Muscle of back (tissue), 11 donors: ENCODE results near the gene DNAJB6. TPM values are rescaled to one million over a fixed set of nuclear protein-coding genes. Genes with fewer than 3 reads are reported as not detected.
A peak's percentile ranks its signal among the peaks of the same experiment; 100 is the strongest.

Source experiments
- DNase-seq, 3 donors: peaks; one replicate each; pipeline versions ENCODE4 v3.0.0 to v3.0.0-alpha.2; 2013
- polyA plus RNA-seq, 10 donors: library from polyadenylated mRNA; unstranded; fragments of 120-200 nt; gene quantifications; one replicate each; pipeline ENCODE4 v1.2.1, GENCODE V29; 2013; ENCODE audit not compliant: insufficient read length in 10 of 10

Gene DNAJB6
- polyA plus RNA-seq, 10 donors = 109 to 147 (median 127) TPM

DNA sequence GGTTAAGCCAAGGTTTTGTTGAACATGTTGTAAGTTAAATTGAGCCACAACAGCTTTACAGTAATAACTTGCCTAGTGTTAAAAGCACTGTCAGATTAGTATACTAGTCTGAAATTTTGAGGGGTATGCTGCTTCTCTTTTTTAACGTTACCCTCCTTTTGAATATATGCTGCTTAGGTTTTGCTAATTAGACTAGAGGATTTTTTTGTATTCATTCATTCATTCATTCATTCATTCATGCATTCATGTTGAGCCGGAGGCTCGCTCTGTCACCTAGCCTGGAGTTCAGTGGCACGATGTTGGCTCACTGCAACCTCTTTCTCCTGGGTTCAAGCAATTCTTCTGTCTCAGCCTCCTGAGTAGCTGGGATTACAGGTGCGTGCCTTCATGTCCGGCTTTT lies 24.7 kb downstream of the DNAJB6 start:
- DNase-seq = no peak

DNA sequence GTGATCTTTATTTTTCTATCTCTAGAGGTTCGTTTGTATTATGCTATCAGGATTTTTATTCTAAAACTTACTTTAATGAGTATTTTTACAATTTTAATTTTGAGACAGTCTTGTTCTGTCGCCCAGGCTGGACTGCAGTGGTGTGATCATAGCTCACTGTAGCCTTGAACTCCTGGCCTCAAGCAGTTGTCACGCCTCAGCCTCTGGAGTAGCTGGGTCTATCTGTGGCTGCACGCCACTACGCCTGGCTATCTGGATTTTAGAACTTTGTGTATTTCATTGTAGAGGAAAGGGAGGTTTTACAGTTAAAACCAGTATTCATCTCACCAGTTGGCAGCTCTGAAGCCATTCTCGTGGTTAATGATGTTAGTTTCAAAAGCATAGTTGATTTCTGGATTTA lies 25.9 kb downstream of the DNAJB6 start:
- no peak for DNase-seq

DNA sequence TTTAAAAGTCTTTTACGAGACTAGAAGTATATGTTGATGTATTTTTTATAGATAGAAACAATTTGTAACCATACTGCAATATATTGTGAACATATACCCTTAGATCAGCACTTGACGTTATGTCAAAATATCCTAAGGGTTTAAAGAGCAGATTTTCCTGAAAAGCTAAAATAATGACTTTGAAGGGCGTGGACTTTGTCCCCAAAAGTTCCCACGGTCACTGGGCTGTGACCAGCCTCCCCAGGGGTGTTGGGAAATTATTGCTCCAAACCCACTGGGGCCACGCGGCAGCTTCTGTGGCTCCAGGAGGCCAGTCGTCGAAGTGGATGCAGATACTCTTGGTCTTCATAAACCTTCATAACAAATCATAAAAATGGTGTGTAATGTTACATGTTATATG lies 29.9 kb downstream of the DNAJB6 start:
- no peak for DNase-seq

DNA sequence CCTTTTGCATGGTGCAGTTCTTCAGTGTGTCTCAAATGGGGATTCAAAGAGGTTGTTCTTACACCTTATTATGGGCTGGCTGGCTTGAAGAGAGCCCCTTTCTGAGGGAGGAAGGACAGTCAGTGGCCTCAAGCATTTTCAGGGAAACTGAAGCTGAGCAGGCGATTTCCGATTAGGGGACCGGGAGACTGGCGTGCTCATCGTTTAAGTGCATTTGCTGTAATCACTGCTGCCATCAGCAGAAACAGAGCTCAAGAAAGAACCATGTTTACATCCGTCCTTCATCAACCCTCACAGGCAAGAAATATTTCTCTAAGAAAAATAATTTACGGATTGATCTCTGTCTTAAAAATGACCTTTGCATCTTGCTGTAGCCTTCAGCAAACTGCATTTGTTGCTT lies 32.2 kb downstream of the DNAJB6 start:
- DNase-seq = no peak

DNA sequence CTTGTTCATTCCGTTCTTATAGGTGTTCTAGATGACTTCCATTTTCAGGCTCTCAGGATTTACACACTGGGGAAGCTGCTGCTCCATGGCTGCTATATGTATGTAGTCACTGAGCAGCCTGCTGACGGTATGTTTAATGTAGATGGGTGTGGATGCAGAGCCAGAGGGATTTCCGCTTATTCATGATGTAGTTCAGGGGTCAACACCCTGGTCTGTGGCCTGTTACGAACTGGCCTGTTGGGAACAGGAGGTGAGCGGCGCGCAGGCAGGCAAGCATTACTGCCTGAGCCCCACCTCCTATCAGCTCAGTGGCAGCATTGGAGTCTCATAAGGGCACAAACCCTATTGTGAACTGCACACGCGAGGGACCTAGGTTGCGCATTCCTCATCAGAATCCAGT lies 33.9 kb downstream of the DNAJB6 start:
- no peak for DNase-seq

DNA sequence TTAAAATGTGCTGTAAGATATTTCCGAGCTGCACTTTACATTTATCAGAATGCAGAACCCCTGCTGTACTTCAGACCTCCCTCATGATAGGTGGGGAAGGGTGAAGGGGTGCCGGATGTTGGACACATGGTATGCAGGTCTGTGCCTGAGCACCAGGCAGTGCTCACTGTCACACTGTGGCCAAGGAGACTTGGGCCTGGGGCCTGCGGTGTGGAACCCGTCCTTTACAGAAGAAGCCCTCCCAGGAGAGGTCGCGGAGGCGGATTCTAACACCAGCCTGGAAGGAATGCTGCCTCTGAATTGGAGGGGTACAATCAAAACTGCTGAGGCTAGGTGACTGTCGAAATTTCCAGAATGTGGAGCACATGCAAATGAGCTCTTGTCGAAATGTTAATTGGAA lies 34.5 kb downstream of the DNAJB6 start:
- no peak for DNase-seq

DNA sequence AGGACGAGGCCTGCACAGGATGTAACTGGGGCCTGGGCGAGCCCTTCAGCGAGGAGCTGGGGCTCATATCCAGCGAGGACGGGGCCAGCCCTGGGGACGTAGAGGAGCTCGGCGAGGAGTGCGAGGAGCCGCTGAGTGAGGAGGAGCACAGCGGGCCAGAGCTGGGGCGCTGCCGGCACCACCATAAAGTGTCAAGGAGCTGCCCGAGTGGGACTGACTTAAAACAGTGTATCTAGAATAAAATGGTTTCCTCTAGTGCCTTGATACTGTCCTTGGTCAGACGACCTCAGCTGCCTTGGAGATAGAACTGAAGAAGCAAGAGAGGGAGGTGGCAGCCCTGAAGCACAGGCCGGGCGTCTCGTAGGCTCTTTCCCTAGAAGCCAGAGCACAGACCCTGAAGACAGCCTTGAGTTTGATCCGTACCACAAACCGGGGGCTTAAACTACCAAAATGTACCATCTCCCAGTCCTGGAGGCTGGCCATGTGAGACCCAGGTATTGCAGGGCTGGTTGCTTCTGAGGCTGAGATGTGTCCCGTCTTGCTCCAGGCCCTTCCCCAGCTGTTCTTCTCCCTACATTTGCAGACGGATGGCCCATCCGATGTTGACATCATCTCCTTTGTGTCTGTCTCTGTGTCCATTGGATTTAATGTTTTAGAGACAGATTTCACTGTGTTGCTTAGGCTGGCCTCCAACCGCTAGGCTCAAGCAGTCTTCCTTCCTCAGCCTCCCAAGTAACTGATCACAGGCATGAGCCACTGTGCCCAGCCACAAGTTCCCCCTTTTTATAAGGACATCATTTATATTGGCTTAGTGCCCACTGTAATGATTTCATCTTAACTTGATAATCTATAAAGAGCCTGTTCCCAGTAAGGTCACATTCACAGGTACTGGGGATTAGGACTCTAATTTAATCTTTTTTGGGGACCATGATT lies 35.8 kb downstream of the DNAJB6 start:
- DNase-seq = no peak

DNA sequence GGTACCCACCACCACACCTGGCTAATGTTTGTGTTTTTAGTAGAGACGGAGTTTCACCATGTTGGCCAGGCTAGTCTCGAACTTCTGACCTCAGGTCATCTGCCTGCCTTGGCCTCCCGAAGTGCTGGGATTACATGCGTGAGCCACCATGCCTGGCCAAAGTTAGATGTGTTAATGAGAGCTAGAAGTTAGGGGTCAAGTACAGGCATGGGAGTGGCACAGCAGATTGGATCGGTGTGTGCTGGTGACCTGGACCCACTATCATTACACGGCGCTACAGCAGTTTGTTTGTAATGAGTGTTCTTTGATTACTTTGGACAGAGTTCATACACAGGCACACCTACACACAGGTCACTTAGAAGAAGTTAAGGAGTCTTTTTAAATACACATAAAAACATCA lies 36.7 kb downstream of the DNAJB6 start:
- DNase-seq = no peak

DNA sequence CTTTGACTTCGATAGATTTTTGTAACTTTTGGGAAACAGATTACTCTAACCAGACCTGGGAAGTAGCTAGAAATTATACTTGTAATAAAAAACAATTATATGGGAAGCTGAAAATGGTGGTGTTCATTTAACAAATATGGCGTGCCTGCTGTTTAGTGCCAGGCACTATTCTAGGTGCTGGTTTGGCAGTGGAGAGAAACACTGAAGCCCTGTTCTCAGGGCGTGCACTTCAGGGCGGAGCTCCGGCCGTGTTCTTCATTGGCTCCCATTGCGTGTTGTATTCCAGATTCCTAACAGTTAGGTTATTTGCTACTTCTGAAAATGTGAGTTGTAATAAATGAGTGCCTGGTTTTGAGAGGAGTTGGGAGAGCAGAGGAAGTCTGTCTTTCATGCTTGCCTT lies 38.6 kb downstream of the DNAJB6 start:
- no peak for DNase-seq

DNA sequence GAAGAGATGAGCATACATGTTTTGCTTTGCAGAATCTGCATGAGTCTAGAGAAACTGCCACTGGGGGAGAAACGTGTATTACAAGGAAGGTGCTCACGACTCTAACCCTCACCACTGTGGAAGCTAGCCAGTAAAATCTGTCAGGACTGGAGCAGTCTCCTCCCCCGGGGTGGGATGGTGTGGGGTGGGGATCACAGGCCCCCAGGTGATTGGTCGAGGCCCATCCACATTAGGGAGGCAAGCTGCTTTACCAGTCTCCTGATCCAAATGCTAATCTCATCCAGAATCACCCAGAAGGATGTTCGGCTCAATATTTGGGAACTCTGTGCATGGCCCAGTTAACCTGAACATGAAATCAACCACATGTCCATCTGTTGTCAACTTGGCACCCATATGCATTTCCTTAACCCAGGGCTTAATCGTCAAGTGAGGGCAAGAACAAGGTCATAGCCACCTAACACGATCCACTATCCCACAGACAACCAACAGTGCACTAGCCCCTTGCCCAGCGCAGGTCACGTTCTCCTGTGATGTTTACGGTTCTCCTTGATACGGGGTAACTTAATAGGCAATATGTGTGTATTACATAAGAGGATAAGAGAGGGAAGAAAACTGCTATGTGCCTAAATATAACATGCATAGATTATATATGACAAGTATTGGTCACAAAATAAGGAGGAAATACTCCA lies 40.8 kb downstream of the DNAJB6 start:
- no peak for DNase-seq

DNA sequence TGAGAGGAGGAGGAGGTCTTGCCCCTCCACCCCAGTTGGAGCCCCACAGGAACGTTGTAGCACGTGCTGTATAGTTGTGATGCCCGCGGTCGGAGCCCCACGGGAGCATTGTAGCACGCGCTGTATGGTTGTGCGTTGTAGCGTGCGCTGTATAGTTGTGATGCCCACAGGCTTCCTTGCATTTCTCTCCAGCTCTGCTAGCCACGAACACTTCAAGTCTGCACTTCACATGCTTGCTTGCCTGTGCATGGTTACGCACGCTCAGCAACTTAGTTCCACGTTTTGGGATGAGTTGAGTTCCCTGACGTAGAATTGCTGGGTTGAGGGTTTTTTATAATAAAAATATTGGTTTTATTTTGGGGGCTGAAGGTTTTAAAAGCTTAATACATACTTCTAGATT lies 41.6 kb downstream of the DNAJB6 start:
- no peak for DNase-seq

DNA sequence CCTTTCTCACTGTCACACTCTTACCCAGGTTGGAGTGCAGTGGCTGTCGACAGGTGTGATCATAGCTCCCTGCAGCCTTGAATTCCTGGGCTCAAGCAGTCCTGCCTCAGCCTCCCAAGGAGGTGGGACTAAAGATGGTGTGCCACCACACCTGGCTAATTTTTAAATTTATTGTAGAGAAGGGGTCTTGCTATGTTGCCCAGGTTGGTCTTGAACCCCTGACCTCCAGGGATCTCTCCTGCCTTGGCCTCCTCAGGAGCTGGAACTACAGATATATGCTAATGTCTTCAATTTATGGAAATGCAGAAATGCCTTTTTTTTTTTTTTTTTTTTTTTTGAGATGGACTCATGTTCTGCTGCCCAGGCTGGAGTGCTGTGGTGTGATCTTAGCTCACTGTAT lies 42.7 kb downstream of the DNAJB6 start:
- no peak for DNase-seq

DNA sequence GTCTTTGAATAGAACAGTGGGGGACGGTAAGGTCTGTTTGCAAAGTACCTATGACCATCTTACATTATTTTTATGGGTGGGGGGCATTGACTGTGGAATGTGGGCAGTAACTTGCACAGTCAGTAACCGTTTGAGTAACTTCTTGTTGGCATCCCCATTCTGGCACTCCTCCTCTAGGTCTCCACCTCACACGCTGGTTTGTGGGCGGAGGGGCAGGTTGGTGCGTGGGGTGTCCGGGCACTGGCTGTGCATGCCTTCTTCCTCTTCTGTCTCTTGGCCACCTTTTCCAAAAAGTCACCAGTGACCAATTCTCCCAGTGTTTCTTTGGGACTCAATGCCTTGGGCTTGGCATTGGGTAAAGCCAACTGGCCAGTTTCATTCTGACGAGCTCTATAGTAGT lies 43.6 kb downstream of the DNAJB6 start:
- DNase-seq = no peak

DNA sequence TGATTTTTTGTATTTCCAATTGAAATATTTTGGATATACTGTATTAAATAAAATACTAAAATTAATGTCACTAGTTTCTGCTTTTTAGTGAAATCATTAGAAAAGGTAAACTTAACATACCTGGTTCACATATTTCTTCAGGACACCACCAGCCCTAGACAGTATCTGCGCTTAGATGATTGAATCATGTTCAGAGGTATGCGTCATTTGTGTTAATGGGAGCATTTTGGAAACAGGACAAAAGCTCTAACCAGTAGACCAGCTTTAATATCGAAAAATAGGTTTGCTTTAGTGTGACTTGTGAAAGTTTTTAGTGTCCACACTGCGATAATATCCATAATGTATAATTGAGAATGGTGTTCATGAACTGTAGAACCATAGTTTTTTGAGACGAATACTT lies 47.1 kb downstream of the DNAJB6 start:
- no peak for DNase-seq

DNA sequence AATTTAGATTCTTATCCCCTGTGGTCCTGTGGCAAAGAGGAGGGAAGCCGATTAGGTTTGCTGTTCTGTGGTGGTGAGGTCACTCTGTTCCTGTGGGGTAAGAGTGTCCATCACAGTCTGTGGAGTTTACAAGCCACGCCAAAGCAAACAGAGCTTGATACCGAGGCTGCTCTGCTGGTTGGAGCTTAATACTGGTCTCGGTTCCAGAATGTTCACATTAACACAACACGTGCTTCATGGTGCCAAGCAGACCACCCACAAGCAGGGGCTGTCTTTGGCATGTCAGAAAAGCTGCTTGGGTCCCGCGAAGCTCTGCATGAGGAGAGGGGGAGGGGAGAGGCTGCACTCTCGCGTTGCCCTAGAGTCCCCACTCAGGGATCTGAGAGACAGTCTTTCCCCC lies 47.5 kb downstream of the DNAJB6 start:
- DNase-seq = no peak

DNA sequence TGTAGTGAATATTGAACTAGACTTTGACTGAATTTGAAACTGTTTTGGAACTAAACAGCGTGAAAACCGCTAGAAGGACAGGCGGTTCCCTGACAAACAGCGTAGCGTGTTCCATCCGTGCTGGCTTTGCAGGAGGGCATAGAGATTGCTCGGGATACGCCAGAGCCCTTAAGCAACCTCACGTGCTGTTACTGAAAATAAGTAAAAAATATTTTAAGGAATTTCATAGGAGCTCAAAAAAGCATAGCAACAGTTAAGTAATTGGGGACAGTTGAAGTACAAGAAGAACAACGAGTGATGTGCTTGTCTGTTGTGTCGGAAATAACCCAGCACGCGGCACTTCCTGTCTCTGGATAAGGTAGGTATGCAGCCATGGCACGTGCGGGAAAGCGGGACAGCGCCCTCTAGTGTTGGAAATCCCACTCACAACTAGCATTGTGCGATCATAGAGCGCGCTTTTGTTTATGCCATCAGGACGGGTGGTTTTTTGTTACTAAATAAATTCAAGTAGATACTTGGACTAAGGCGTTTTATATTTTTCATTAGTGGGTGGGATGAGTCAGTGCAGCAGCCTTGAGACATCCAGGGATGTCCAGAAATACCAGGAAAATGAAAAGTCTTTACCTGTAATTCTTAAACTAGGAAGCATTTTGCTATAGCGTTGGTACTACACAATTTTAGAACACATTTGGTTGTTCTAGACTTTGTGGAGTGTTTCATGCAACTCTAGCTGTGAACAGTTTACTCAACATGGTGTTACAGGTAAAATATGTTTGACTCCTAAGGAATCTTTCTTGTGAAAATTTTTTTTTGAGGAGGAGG lies 50.4 kb downstream of the DNAJB6 start:
- peak; percentile 69 to 77 (median 76) for DNase-seq

DNA sequence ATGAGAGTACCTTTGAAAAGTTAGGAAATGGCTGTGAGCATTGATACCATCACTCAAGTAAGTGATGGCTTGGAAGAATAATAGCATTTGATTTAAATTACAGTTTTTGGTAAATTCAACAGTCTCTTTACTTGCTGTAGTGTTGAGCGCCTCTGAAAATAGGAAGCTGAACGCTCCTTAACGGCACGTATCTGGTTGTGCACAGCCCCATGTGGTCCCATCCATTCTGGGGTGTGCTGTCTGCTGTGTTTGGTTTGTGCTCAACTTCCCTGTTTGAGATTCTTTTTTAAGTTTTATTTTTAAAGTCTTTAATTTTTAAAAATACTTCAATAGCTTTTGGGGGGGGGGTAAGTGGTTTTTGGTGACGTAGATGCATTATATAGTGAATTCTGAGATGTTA lies 51.5 kb downstream of the DNAJB6 start:
- DNase-seq = no peak

DNA sequence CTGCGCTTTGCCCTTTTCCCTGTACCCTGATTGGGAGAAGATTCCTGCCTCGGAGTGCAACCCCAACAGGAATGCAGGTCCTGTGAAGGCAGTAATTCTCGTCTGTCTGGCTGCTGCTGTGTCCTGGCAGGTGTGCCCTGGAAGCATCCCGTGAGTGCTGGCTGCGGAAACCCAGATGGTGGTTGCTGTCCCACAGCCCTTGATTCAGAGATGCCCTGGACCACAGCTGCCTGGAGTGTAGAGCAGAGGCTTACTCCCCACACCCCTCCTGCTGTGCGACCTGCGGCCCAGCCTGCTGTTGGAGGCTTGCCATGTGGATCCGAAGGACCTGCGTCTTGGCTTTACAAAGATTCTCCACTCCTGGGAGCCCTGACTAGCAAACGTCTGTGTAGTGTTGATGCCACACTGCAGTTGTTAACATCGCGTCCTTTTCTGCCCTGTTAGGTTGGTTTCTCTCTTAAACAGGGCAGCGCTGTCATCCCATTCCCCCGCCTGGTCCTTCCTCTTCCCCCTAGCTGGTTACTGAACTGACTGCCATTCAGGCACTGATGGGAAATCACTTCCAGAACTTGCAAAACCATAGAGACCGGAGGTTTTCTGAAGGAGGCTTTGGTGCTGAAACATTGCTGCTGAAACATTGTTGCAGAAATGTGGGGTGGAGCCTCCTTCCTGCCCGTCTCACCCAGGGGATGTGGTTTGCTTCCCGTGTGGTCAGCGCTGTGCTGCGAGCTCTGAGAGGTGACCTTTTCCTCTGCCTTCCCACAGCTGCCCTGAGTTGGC lies 53.3 kb downstream of the DNAJB6 start:
- no peak for DNase-seq

DNA sequence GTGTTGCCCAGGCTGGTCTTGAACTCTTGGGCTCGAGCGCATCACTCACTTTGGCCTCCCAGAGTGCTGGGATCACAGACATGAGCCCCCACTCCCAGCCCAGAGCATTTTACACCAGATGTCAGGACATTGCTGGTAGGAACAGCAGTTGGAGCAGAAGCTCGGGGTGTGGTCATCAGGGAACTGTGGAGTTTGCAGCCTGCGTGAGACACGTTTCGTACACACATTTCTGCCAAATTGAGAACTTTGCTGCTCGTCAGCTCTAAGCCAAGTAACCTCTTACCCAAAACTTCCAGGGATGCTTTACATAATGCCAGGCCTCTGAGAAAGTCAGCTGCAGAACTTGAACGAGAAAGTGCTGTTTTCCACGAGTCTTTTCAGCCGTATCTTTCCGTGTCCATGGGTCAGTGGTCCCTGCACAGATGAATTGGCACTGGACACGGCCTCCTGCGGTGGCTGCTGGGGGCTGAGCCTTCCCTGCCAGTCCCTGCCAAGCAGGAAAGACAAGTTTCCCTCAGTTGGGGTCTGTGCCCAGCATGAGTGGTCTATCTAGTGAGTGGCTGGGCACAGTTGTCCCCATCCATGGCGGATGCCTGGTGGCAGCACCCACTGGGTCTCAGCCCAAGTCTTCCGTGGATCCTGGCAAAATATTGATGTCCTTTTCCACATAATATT lies 54.4 kb downstream of the DNAJB6 start:
- DNase-seq = peak in 1 of 3 donors; percentile 43

DNA sequence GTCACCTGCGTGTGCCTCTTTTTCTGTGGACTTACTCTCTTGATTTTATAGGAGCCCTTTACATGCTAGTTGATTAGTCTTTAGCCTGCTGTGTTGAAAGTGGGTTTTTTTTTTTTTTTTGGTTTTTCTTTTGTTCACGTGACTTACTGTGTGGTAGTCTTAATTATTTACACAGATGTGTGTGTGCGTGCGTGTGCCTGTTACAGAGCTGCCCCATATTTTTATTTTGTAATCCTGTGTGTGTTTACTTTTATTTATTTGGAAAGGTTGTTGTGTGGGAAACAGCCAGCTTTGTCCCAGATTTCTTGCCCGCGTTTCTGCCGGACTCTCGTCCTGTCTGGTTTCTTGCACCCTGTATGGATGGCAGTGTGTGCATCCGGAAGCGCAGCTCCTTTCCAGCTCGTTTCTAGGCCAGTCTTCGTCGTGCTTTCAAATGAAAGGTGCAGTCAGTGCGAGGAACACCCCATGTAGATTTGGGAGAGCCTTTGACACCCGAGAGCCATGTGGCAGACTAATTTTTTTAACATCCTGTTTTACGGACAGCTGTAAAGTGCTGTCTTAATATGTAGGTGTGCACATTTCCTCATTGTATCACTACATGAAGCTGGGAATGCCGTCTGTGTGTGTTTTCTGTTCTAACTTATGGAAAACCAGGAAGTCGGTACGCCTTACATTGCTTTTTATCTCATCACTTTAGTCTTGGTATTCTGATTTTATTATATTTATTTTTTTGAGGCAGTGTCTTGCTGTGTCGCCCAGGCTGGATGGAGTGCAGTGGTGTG lies 55.6 kb downstream of the DNAJB6 start:
- no peak for DNase-seq
